GM12878 (cell line): ENCODE measurements around the gene GORASP1. TPM values are rescaled to one million over a fixed set of nuclear protein-coding genes. Genes with fewer than 3 reads are reported as not detected.

Experiments
- ATAC-seq: fragments of 200-7000 bp; cut with Tn5 transposase; 3 replicates; pipeline ENCODE4 v1.9.1; 2020; ENCODE audit warnings: mild to moderate bottlenecking, moderate library complexity
- BruUV-seq: library from RNA; stranded (reverse); fragments of 400-500 nt; replicated peaks from 2 replicates; lab custom pipeline; 2021; lab: Mats Ljungman, UMichigan
- CTCF ChIA-PET: fragments of 300-600 bp; sonication (Branson Sonifier 250); formaldehyde crosslinking; extraction: SDS; loops from one replicate; lab custom pipeline; 2021; ENCODE audit warnings: inconsistent platforms; lab: Yijun Ruan, JAX
- POLR2A ChIA-PET: fragments of 350-600 bp; formaldehyde crosslinking; extraction: SDS; loops from one replicate; lab custom pipeline; 2021; ENCODE audit warnings: inconsistent platforms; lab: Charles Lee
- RAD21 ChIA-PET: fragments of 300-600 bp; sonication (Branson Sonifier 250); formaldehyde crosslinking; loops from one replicate; lab custom pipeline; 2023; ENCODE audit warnings: antibody characterized with exemption; ENCODE audit not compliant: unreplicated experiment; lab: Charles Lee
- SMC1A ChIA-PET: fragments of 300-600 bp; sonication (Branson Sonifier 250); formaldehyde crosslinking; loops from one replicate; lab custom pipeline; 2023; ENCODE audit not compliant: unreplicated experiment, uncharacterized antibody; lab: Charles Lee
- DNase-seq: peaks from one replicate; pipeline ENCODE4 v3.0.0-alpha.2; 2011; ENCODE audit warnings: low read depth, low spot score
- FAIRE-seq: peaks from 3 replicates; lab custom pipeline; 2011; peaks lifted over from hg19 to GRCh38; lab: Jason Lieb, UNC
- H2AFZ ChIP-seq: 2 replicates; pipeline ENCODE4 v1.6.0; 2011; ENCODE audit warnings: low read depth, low read length, control low read depth; ENCODE audit not compliant: control insufficient read depth
- H3K27ac ChIP-seq: 2 replicates; pipeline ENCODE4 v1.5.1; 2011; ENCODE audit warnings: control low read depth; ENCODE audit not compliant: control insufficient read depth, insufficient read depth
- H3K27me3 ChIP-seq, 2 experiments: replicated peaks in 1 of 2; 2 replicates each; pipeline versions ENCODE4 v1.6.0 to v1.6.1; 2011; ENCODE audit warnings: low read length in 1 of 2; ENCODE audit not compliant: control insufficient read depth in 2 of 2, insufficient read depth in 2 of 2
- H3K36me3 ChIP-seq, 2 experiments: 2 replicates each; pipeline ENCODE4 v1.5.1; 2011; ENCODE audit warnings: low read length in 1 of 2; ENCODE audit not compliant: control insufficient read depth in 2 of 2, insufficient read depth in 2 of 2
- H3K4me1 ChIP-seq: 2 replicates; pipeline ENCODE4 v1.6.1; 2011; ENCODE audit warnings: mild to moderate bottlenecking, low read length, moderate library complexity, mixed read lengths; ENCODE audit not compliant: control insufficient read depth, insufficient read depth
- H3K4me2 ChIP-seq: 2 replicates; pipeline ENCODE4 v1.6.0; 2011; ENCODE audit warnings: control low read depth; ENCODE audit not compliant: control insufficient read depth, insufficient read depth
- H3K4me3 ChIP-seq: fragments of 200-600 bp; sonication (generic); 2 replicates; pipeline ENCODE4 v1.5.1; 2016
- H3K79me2 ChIP-seq: 2 replicates; pipeline ENCODE4 v1.6.0; 2011; ENCODE audit warnings: low read length; ENCODE audit not compliant: control insufficient read depth, insufficient read depth
- H3K9ac ChIP-seq: 2 replicates; pipeline ENCODE4 v1.8.0; 2011; ENCODE audit warnings: low read length, control low read depth, mixed read lengths; ENCODE audit not compliant: control insufficient read depth, insufficient read depth
- H3K9me3 ChIP-seq: replicated peaks from 3 replicates; pipeline ENCODE4 v1.5.1; 2011; ENCODE audit warnings: mild to moderate bottlenecking, low read length; ENCODE audit not compliant: control insufficient read depth, insufficient read depth
- H4K20me1 ChIP-seq: 2 replicates; pipeline ENCODE4 v1.6.0; 2011; ENCODE audit not compliant: control insufficient read depth, insufficient read depth
- CHD2 ChIP-seq: IDR thresholded peaks from 2 replicates; pipeline ENCODE4 v1.6.1; 2011; ENCODE audit warnings: low read depth, low read length, improper control_type of control experiment, borderline replicate concordance
- CTCF ChIP-seq, 3 experiments: IDR thresholded peaks in 2 of 3; conservative IDR thresholded peaks in 1 of 3; 2 replicates each; pipeline ENCODE4 v1.5.1; 2011; ENCODE audit warnings: low read depth in 3 of 3, low read length in 3 of 3, mild to moderate bottlenecking in 3 of 3, control low read depth in 2 of 3, moderate library complexity in 2 of 3, inconsistent platforms in 1 of 3, mixed read lengths in 1 of 3; ENCODE audit not compliant: control insufficient read depth in 2 of 3, insufficient read depth in 1 of 3; ENCODE audit errors: extremely low read depth in 1 of 3
- ESRRA ChIP-seq: IDR thresholded peaks from 2 replicates; pipeline ENCODE4 v1.6.1; 2012; ENCODE audit warnings: mild to moderate bottlenecking, low read length, improper control_type of control experiment
- HCFC1 ChIP-seq: fragments of 150-350 bp; IDR thresholded peaks from 2 replicates; pipeline ENCODE4 v1.6.1; 2014; ENCODE audit warnings: low read length
- IRF5 ChIP-seq: fragments of 450-650 bp; IDR thresholded peaks from 2 replicates; pipeline ENCODE4 v1.6.1; 2017; ENCODE audit warnings: borderline replicate concordance
- PKNOX1 ChIP-seq: fragments of 450-650 bp; IDR thresholded peaks from 2 replicates; pipeline ENCODE4 v1.6.1; 2016; ENCODE audit warnings: mild to moderate bottlenecking
- REST ChIP-seq: IDR thresholded peaks from 2 replicates; pipeline ENCODE4 v1.6.1; 2012; ENCODE audit warnings: mild to moderate bottlenecking, low read depth, low read length
- SUPT20H ChIP-seq: IDR thresholded peaks from 2 replicates; pipeline ENCODE4 v1.6.1; 2011; ENCODE audit warnings: low read depth, mild to moderate bottlenecking, low read length, moderate library complexity, borderline replicate concordance; ENCODE audit not compliant: control insufficient read depth
- TAF1 ChIP-seq: IDR thresholded peaks from 2 replicates; pipeline ENCODE4 v1.6.1; 2011; ENCODE audit warnings: mild to moderate bottlenecking, low read depth, low read length, borderline replicate concordance
- ZBTB33 ChIP-seq: fragments of 450-650 bp; IDR thresholded peaks from 2 replicates; pipeline ENCODE4 v1.6.1; 2017; ENCODE audit warnings: mild to moderate bottlenecking
- ZZZ3 ChIP-seq: IDR thresholded peaks from 2 replicates; pipeline ENCODE4 v1.6.1; 2011; ENCODE audit warnings: low read depth; ENCODE audit not compliant: control insufficient read depth, insufficient read length
- WGBS: methylation state at CpG from one replicate; pipeline ENCODE4 v1.1.6; 2016; ENCODE audit warnings: low lambda C conversion rate; ENCODE audit not compliant: insufficient replicate concordance, insufficient coverage; ENCODE audit errors: missing lambda C conversion rate; 5-methylcytosine and 5-hydroxymethylcytosine counted together
- in situ Hi-C: fragments of 300-500 bp; cut with MboI; formaldehyde crosslinking; loops from 9 replicates; pipeline ENCODE4 v1.14.3; 2018; ENCODE audit warnings: mixed read lengths
- intact Hi-C: fragments of 100-400 bp; cut with micrococcal nuclease; formaldehyde crosslinking; loops from one replicate; pipeline ENCODE4 v1.14.2; 2022; ENCODE audit not compliant: unreplicated experiment
- polyA plus RNA-seq, 11 experiments: library from polyadenylated mRNA; depleted of rRNA in 4 of 11; unstranded in 6 of 11; stranded (reverse) in 5 of 11; fragments of >200 nt; fragmentation: Nextera tagmentation in 4 of 11; fragmentation: Illumina TruSeq in 1 of 11; extraction: Ambion mirVana in 4 of 11; extraction: Trizol in 1 of 11; gene quantifications; 1 replicate in 1 of 11; 2 replicates in 10 of 11; pipeline versions ENCODE4 v1.2.1 to v1.2.3, GENCODE V29; 2011 to 2016; ENCODE audit warnings: inconsistent platforms in 2 of 11, missing spikeins in 2 of 11, low read depth in 1 of 11
- total RNA-seq, 4 experiments: library from RNA; depleted of rRNA in 3 of 4; stranded (reverse); fragments of >200 nt in 3 of 4; fragmentation: Illumina TruSeq in 1 of 4; extraction: Trizol in 1 of 4; gene quantifications; 2 replicates each; pipeline versions ENCODE4 v1.2.1 to v1.2.3, GENCODE V29; 2013 to 2021

The GORASP1 gene
- total and polyA plus RNA-seq, 10 of the 15 experiments (the other 5 are each of a cell fraction or from before 2014, with no cell fraction given): 3.6 to 32.7 (median 23.2) TPM

GRCh38 chr3:39150148-39150802 lies 42.8 kb upstream of the GORASP1 start:
- H4K20me1 ChIP-seq: no peaks in the 10 kb centered on the region
- RAD21 ChIA-PET: interaction anchor here (0.8 to 2.0 kb wide), 5 partner anchors 16 to 122 kb away, joined by 3 to 6 read pairs (median 3); no protein-coding TSS in a partner anchor
- SMC1A ChIA-PET: interaction anchor here (0.8 to 4.9 kb wide), 16 partner anchors 9 to 150 kb away, joined by 3 to 20 read pairs (median 4); partner anchors contain the start of genes GORASP1 and TTC21A
- no peak for TF ChIP-seq HCFC1
- no peak for TF ChIP-seq TAF1
- no peak for TF ChIP-seq SUPT20H
- TF ChIP-seq REST: no peak
- no peak for TF ChIP-seq IRF5
- TF ChIP-seq ZBTB33: no peak
- no peak for TF ChIP-seq PKNOX1
- no peak for TF ChIP-seq CHD2
- TF ChIP-seq ZZZ3: no peak
- TF ChIP-seq ESRRA: no peak
- peak in 1 of 3 experiments; percentile 16; a peak in 1 of 6 replicates for TF ChIP-seq CTCF (IDR thresholded peaks at IDR 0.05 in 2 of 3, conservative IDR thresholded peaks at IDR 0.05 in 1 of 3; ENCODE audit: control insufficient read depth in 2 of 3, extremely low read depth in 1 of 3, insufficient read depth in 1 of 3, low read depth in 3 of 3, low read length in 3 of 3)

More at GRCh38 chr3:39150148-39150802, 42.8 kb upstream of the GORASP1 start:
- DNase-seq (no peak), FAIRE-seq (no peak), ATAC-seq (no peak)
- intact Hi-C loops: no loop called here
- H3K4me1 ChIP-seq: peaks cover 45% of the 10 kb centered on the region
- H3K4me2 ChIP-seq: peak overlapping the region; percentile 97
- BruUV-seq: no TSS peak
- H3K4me3 ChIP-seq: peak overlapping the region; percentile 76
- WGBS: 56% methylated on average over 5 of the region's 5 CpGs
- ChIA-PET POLR2A (interaction anchor here (0.6 to 1.4 kb wide), 6 partner anchors 16 to 257 kb away, joined by 3 to 7 read pairs (median 4); partner anchors contain the start of genes GORASP1 and TTC21A), CTCF (interaction anchor here (0.5 to 4.4 kb wide), 6 partner anchors 24 to 150 kb away, joined by 3 to 27 read pairs (median 4); partner anchors contain the start of gene TTC21A)
- H3K27me3 ChIP-seq: no peaks in the 10 kb centered on the region
- peak overlapping the region; percentile 82 for H3K9ac ChIP-seq
- peaks cover 76% of the 10 kb centered on the region for H3K79me2 ChIP-seq
- no peaks in the 10 kb centered on the region for H3K9me3 ChIP-seq
- no peaks in the 10 kb centered on the region; a peak in 3 of 4 replicates for H3K36me3 ChIP-seq
- in situ Hi-C loops: no loop called here
- no peak overlapping the region for H2AFZ ChIP-seq
- H3K27ac ChIP-seq: peak overlapping the region; percentile 71; the same call in 1 of the 2 replicates
